Measurements from ENCODE around the gene PLEKHD1. TPM values are rescaled to one million over a fixed set of nuclear protein-coding genes. Genes with fewer than 3 reads are reported as not detected.

PLEKHD1 gene
- total RNA-seq, 2 experiments from 2014 or later: 0.47 to 0.63 TPM

DNA sequence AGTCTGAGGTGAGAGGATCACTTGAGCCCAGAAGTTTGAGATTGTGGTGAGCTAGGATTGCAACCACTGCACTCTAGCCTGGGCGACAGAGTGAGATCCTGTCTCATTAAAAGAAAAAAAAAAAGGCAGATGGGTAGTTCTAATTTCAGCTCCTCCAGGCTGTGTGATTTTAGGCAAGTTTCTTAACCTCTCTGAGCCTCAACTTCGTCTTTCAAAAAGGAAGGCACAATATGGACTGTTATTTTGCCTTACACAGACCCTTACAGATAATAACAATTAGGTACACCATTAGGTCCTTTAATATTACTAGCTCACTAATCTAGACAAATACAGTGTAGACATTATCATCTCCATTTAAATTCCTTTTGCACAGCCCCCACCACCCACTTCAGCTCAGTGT lies 94.9 kb downstream of the PLEKHD1 start:
- no peaks in the 10 kb centered on the region for H3K9me3 Mint-ChIP-seq
- peaks cover 31% of the 10 kb centered on the region for H3K27me3 Mint-ChIP-seq
- DNase-seq (no peak), ATAC-seq (ENCODE audit: poor library complexity) (no peak)
- no peak overlapping the region for H3K27ac ChIP-seq (ENCODE audit: low read depth in 1 of 2, low read length in 2 of 2)
- ChIA-PET POLR2A (no interaction called here), CTCF (interaction anchor here (0.9 kb wide), 1 partner anchor 148 kb away, joined by 3 read pairs; no protein-coding TSS in a partner anchor)
- intact Hi-C loops (cut with DNase I, micrococcal nuclease): loop anchor here (10.0 kb wide), 2 partner anchors 455 to 715 kb away; no protein-coding TSS in a partner anchor
- peaks cover 9% of the 10 kb centered on the region in 2 experiments for H3K27me3 ChIP-seq (ENCODE audit: control insufficient read depth in 1 of 2, insufficient read depth in 2 of 2, low read length in 2 of 2)
- H3K4me1 ChIP-seq (ENCODE audit: insufficient read depth, low read length): peaks cover 3% of the 10 kb centered on the region
- no peak for TF ChIP-seq CTCF (IDR thresholded peaks at IDR 0.05)
- no peaks in the 10 kb centered on the region for H3K9me3 ChIP-seq (ENCODE audit: control insufficient read depth in 1 of 2, insufficient read depth in 1 of 2, low read length in 2 of 2)
- H3K4me3 ChIP-seq (ENCODE audit: low read length): no peak overlapping the region
- no peak overlapping the region for H3K27ac Mint-ChIP-seq
- H3K4me3 Mint-ChIP-seq: no peak overlapping the region
- no peaks in the 10 kb centered on the region for H3K36me3 ChIP-seq (ENCODE audit: insufficient read depth, low read length)
- H3K4me1 Mint-ChIP-seq (ENCODE audit: low read depth): peaks cover 4% of the 10 kb centered on the region
- H3K36me3 Mint-ChIP-seq (ENCODE audit: low read depth): no peaks in the 10 kb centered on the region

DNA sequence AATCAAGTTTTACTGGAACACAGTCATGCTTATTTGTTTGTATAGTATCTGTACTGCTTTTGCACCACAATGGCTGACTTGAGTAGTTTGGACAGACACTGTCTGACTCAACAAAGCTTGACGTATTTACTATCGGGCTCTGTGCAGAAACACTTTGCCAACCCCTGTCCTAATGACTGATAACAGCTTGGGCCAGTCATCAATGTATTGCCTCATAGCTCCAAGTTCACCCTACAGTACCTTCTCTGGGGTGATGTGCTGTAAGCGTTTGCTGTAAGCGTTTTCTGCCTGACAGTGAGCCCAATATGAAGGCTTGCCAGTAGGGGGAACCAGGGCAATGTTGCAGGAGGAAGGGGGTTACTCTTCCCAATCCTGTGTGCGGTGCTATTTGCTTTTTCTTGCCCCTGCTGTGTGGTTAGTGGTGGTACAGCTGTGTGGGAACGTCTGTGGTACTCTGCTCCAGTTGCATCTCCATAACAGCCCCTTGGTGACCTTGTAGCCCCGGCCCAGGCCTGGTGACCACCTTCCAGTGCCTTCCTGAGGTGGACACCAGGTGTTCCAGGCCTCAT lies 95.6 kb downstream of the PLEKHD1 start:
- Mint-ChIP-seq H3K9me3 (no peaks in the 10 kb centered on the region), H3K4me1 (ENCODE audit: low read depth) (no peaks in the 10 kb centered on the region), H3K27ac (no peak overlapping the region), H3K4me3 (no peak overlapping the region), H3K36me3 (ENCODE audit: low read depth) (no peaks in the 10 kb centered on the region), H3K27me3 (peaks cover 25% of the 10 kb centered on the region)
- no peaks in the 10 kb centered on the region for H3K9me3 ChIP-seq (ENCODE audit: control insufficient read depth in 1 of 2, insufficient read depth in 1 of 2, low read length in 2 of 2)
- no peaks in the 10 kb centered on the region for H3K36me3 ChIP-seq (ENCODE audit: insufficient read depth, low read length)
- H3K4me3 ChIP-seq (ENCODE audit: low read length): no peak overlapping the region
- intact Hi-C loops (cut with DNase I, micrococcal nuclease): no loop called here
- H3K27ac ChIP-seq (ENCODE audit: low read depth in 1 of 2, low read length in 2 of 2): no peak overlapping the region
- TF ChIP-seq CTCF (IDR thresholded peaks at IDR 0.05): no peak
- ChIA-PET CTCF (interaction anchor here (0.6 to 1.7 kb wide), 3 partner anchors 22 to 147 kb away, joined by 3 to 7 read pairs (median 3); no protein-coding TSS in a partner anchor), POLR2A (no interaction called here)
- no peak for ATAC-seq (ENCODE audit: poor library complexity)
- peak in 2 of 14 experiments; percentile 8 to 24 for DNase-seq
- peaks cover 6 to 7% of the 10 kb centered on the region in 2 experiments for H3K27me3 ChIP-seq (ENCODE audit: control insufficient read depth in 1 of 2, insufficient read depth in 2 of 2, low read length in 2 of 2)
- no peaks in the 10 kb centered on the region for H3K4me1 ChIP-seq (ENCODE audit: insufficient read depth, low read length)

Other genes starting within 250 kb of the PLEKHD1 start
- not detected for gene GALNT16, start 224.6 kb upstream of the PLEKHD1 start, total RNA-seq
- gene ERH, start 86.4 kb upstream of the PLEKHD1 start, total RNA-seq: 10 to 100 TPM; 87.0 to 96.3 TPM
- gene SLC39A9, start 86.0 kb upstream of the PLEKHD1 start, total RNA-seq: 10 to 100 TPM; 19.5 to 20.5 TPM
- not detected for gene CCDC177, start 90.1 kb downstream of the PLEKHD1 start, total RNA-seq
- 10 to 100 TPM; 93.7 to 95.1 TPM for gene SUSD6, start 126.9 kb downstream of the PLEKHD1 start, total RNA-seq